ENCODE data around the gene NEK7. TPM values are rescaled to one million over a fixed set of nuclear protein-coding genes. Genes with fewer than 3 reads are reported as not detected.

The NEK7 gene
- total RNA-seq, 1 experiment from 2014 or later, result 25.2 TPM

GRCh38 chr1:198350456-198350855 is 193.7 kb downstream of the NEK7 start:
- no peak for ATAC-seq
- ChIA-PET CTCF (no interaction called here), POLR2A (ENCODE audit: unreplicated experiment) (no interaction called here)
- no peak overlapping the region for H3K27ac ChIP-seq (ENCODE audit: low read length)
- no peaks in the 10 kb centered on the region for H3K79me2 ChIP-seq (ENCODE audit: low read length)
- no peaks in the 10 kb centered on the region for H3K4me1 ChIP-seq (ENCODE audit: insufficient read depth, low read length)
- H3K4me3 ChIP-seq (ENCODE audit: low read length), result no peak overlapping the region
- BruUV-seq (replicated peaks), result no TSS peak
- no peak overlapping the region for H3K4me2 ChIP-seq (ENCODE audit: low read length)
- no peaks in the 10 kb centered on the region for H3K27me3 ChIP-seq (ENCODE audit: low read length)
- DNase-seq, result no peak
- no peaks in the 10 kb centered on the region for H3K9me2 ChIP-seq (replicated peaks; ENCODE audit: low read length)
- H3K9ac ChIP-seq (ENCODE audit: low read length), result no peak overlapping the region
- no peaks in the 10 kb centered on the region for H3K9me3 ChIP-seq (ENCODE audit: low read length)
- no peaks in the 10 kb centered on the region for H4K20me1 ChIP-seq (ENCODE audit: low read length)
- no peak overlapping the region for H2AFZ ChIP-seq (ENCODE audit: low read length)
- intact Hi-C loops (cut with micrococcal nuclease), result no loop called here
- no peaks in the 10 kb centered on the region for H3F3A ChIP-seq (ENCODE audit: low read length, unreplicated experiment)
- TF ChIP-seq EZH2 (IDR thresholded peaks at IDR 0.05; ENCODE audit: low read length, unreplicated experiment), result no peak
- TF ChIP-seq CTCF (conservative IDR thresholded peaks at IDR 0.05; ENCODE audit: low read depth, low read length), result peak; percentile 44; the same call in 1 of the 2 replicates
- no peaks in the 10 kb centered on the region for H3K36me3 ChIP-seq (ENCODE audit: low read depth, low read length)

- intact Hi-C loops (cut with micrococcal nuclease), result no loop called here
- Histone ChIP-seq H3K9ac (ENCODE audit: low read length) (no peak overlapping the region), H2AFZ (ENCODE audit: low read length) (no peak overlapping the region), H3K4me1 (ENCODE audit: insufficient read depth, low read length) (no peaks in the 10 kb centered on the region), H3K9me3 (ENCODE audit: low read length) (no peaks in the 10 kb centered on the region), H3K27ac (ENCODE audit: low read length) (no peak overlapping the region), H3K36me3 (ENCODE audit: low read depth, low read length) (no peaks in the 10 kb centered on the region), H3K4me2 (ENCODE audit: low read length) (no peak overlapping the region), H4K20me1 (ENCODE audit: low read length) (no peaks in the 10 kb centered on the region), H3K79me2 (ENCODE audit: low read length) (no peaks in the 10 kb centered on the region), H3K9me2 (replicated peaks; ENCODE audit: low read length) (no peaks in the 10 kb centered on the region), H3F3A (ENCODE audit: low read length, unreplicated experiment) (no peaks in the 10 kb centered on the region), H3K4me3 (ENCODE audit: low read length) (no peak overlapping the region), H3K27me3 (ENCODE audit: low read length) (no peaks in the 10 kb centered on the region)
- no peak for DNase-seq
- BruUV-seq (replicated peaks), result no TSS peak
- ATAC-seq, result no peak
- CTCF ChIA-PET, result no interaction called here
- TF ChIP-seq CTCF (conservative IDR thresholded peaks at IDR 0.05; ENCODE audit: low read depth, low read length) (no peak), EZH2 (IDR thresholded peaks at IDR 0.05; ENCODE audit: low read length, unreplicated experiment) (no peak), EZH2phosphoT487 (IDR thresholded peaks at IDR 0.05; ENCODE audit: borderline replicate concordance, low read length) (no peak)
- POLR2A ChIA-PET (ENCODE audit: unreplicated experiment), result no interaction called here
These were observed 196.3 kb downstream of the NEK7 start for GRCh38 chr1:198352975-198353695.

DNA sequence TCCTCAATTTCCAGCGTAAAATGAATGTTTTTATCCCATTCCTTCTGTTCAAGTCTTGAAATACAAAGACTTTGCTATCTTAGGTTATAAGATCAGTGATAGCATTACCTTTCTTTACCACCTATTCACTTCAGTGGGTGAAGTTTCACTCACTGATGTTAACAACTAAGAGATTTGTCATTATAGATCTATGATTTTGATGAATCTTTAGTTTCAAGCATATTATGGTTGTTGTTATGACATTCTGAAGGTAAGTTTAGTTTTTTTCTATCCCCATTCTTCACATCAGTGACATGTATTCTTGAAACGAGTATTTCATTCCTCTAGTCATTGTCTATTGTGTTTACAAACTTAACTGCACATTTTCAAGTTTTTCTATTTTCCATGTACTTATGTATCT is 201.1 kb downstream of the NEK7 start:
- Histone ChIP-seq H3K27ac (ENCODE audit: low read length) (no peak overlapping the region), H3K4me2 (ENCODE audit: low read length) (no peak overlapping the region), H3K9me3 (ENCODE audit: low read length) (no peaks in the 10 kb centered on the region), H3K9ac (ENCODE audit: low read length) (no peak overlapping the region), H2AFZ (ENCODE audit: low read length) (no peak overlapping the region), H3K27me3 (ENCODE audit: low read length) (no peaks in the 10 kb centered on the region), H3K4me3 (ENCODE audit: low read length) (no peak overlapping the region), H3K4me1 (ENCODE audit: insufficient read depth, low read length) (no peaks in the 10 kb centered on the region), H3F3A (ENCODE audit: low read length, unreplicated experiment) (no peaks in the 10 kb centered on the region), H4K20me1 (ENCODE audit: low read length) (no peaks in the 10 kb centered on the region), H3K9me2 (replicated peaks; ENCODE audit: low read length) (no peaks in the 10 kb centered on the region), H3K36me3 (ENCODE audit: low read depth, low read length) (no peaks in the 10 kb centered on the region), H3K79me2 (ENCODE audit: low read length) (no peaks in the 10 kb centered on the region)
- ChIA-PET CTCF (no interaction called here), POLR2A (ENCODE audit: unreplicated experiment) (no interaction called here)
- BruUV-seq (replicated peaks), result no TSS peak
- TF ChIP-seq EZH2 (IDR thresholded peaks at IDR 0.05; ENCODE audit: low read length, unreplicated experiment) (no peak), CTCF (conservative IDR thresholded peaks at IDR 0.05; ENCODE audit: low read depth, low read length) (no peak), EZH2phosphoT487 (IDR thresholded peaks at IDR 0.05; ENCODE audit: borderline replicate concordance, low read length) (no peak)
- intact Hi-C loops (cut with micrococcal nuclease), result no loop called here
- DNase-seq (no peak), ATAC-seq (no peak)

Measured in PC-3 (cell line).